ENCODE results near the gene CUL3. TPM values are rescaled to one million over a fixed set of nuclear protein-coding genes. Genes with fewer than 3 reads are reported as not detected.
"Not testable (repeated sequence)": the region's sequence is repeated elsewhere in the genome, so short reads cannot be mapped to it uniquely, and the experiment has no call there.

CUL3 gene
- total and polyA plus RNA-seq, 2 of the 13 experiments (the other 11 are each of a cell fraction or from before 2014, with no cell fraction given): 33.2 to 62.3 TPM

DNA sequence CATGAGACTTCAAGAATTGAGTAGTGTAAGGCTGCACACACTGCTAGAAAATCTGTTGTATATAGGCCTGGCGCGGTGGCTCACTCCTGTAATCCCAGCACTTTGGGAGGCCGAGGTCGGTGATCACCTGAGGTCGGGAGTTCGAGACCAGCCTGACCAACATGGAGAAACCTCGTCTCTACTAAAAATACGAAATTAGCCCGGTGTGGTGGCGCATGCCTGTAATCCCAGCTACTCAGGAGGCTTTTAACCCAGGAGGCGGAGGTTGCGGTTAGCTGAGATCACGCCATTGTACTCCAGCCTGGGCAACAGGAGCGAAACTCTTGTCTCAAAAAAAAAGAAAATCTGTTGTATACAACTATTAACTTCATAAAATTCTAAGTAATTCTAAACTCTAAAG lies 2.1 kb downstream of the CUL3 start:
- peak overlapping the region; percentile 78 for H3K4me2 ChIP-seq (ENCODE audit: low read depth, low read length)
- WGBS (ENCODE audit: low lambda C conversion rate): 96% methylated on average over 14 of the region's 14 CpGs
- H3K27me3 ChIP-seq (ENCODE audit: control insufficient read depth in 1 of 2, insufficient read depth in 2 of 2, low read length in 2 of 2); H2AFZ ChIP-seq (ENCODE audit: low read length); DNase-seq (ENCODE audit: low spot score); in situ Hi-C loops (cut with HindIII; ENCODE audit: extremely low pct_ligation_motif_present, low pct_unique_long_range_greater_than_20kb); H3K9me3 ChIP-seq (ENCODE audit: low read length); CTCF ChIA-PET (ENCODE audit: low intra/inter-chr PET ratio, low total read pairs); ATAC-seq; H3K36me3 ChIP-seq (replicated peaks in 1 of 2; ENCODE audit: control insufficient read depth in 1 of 2, insufficient read depth in 2 of 2, low read length in 2 of 2); POLR2A ChIA-PET; FAIRE-seq; H3K27ac ChIP-seq (ENCODE audit: extremely low read length, insufficient read depth, low read length); BruUV-seq (replicated peaks): not testable (repeated sequence)
- peaks cover 59% of the 10 kb centered on the region for H4K20me1 ChIP-seq (ENCODE audit: insufficient read depth, low read length)
- intact Hi-C loops (cut with micrococcal nuclease; ENCODE audit: unreplicated experiment): loop anchor here (5.0 to 10.0 kb wide), 2 partner anchors 61 to 588 kb away; no protein-coding TSS in a partner anchor
- TF ChIP-seq ZNF784 (CRISPR knock-in tag; IDR thresholded peaks at IDR 0.05; ENCODE audit: borderline replicate concordance): 0 out of 2 replicates have a peak, but pooled peaks have one; percentile 6
- TF ChIP-seq POGZ (CRISPR knock-in tag; IDR thresholded peaks at IDR 0.05): 0 out of 2 replicates have a peak, but pooled peaks have one; percentile 19
- TF ChIP-seq ZBTB38 (CRISPR knock-in tag; IDR thresholded peaks at IDR 0.05): peak; percentile 86
- peak; percentile 24 for TF ChIP-seq PRPF4 (IDR thresholded peaks at IDR 0.05; ENCODE audit: low read depth, low read length, poor library complexity, severe bottlenecking)
- TF ChIP-seq GABPB1 (CRISPR knock-in tag; IDR thresholded peaks at IDR 0.05): peak; percentile 15; the same call in 1 of the 2 replicates
- peak; percentile 73; the same call in 1 of the 2 replicates for TF ChIP-seq ZBTB33 (CRISPR knock-in tag; IDR thresholded peaks at IDR 0.05)
- peak; percentile 33; the same call in 1 of the 2 replicates for TF ChIP-seq ZNF460 (CRISPR knock-in tag; IDR thresholded peaks at IDR 0.05; ENCODE audit: borderline replicate concordance)
- H3K4me3 ChIP-seq (replicated peaks in 1 of 3; ENCODE audit: insufficient read depth in 1 of 3, low read depth in 2 of 3, low read length in 3 of 3): peak overlapping the region; percentile 87 to 92 (median 89)
- peaks cover 67% of the 10 kb centered on the region for H3K79me2 ChIP-seq (ENCODE audit: insufficient read depth, low read length)
- peak overlapping the region; percentile 94; the same call in 1 of the 2 replicates for H3K9ac ChIP-seq (ENCODE audit: insufficient read depth, low read depth, low read length)
- H3K4me1 ChIP-seq (ENCODE audit: insufficient read depth, low read length): peaks cover 47% of the 10 kb centered on the region
